PC-9 (cell line): Measurements from ENCODE around the gene TSR3.

ENCODE experiments used
- EZH2 ChIP-seq: fragments of 200-600 bp; sonication (generic); IDR thresholded peaks from 2 replicates; pipeline ENCODE4 v1.8.0; 2017; ENCODE audit warnings: antibody characterized with exemption, low read depth
- TF ChIP-seq, protein P1 (sequence below): fragments of 200-600 bp; sonication (generic); conservative IDR thresholded peaks from 2 replicates; pipeline ENCODE4 v1.6.1; 2017; ENCODE audit warnings: mixed run types, antibody characterized with exemption, mild to moderate bottlenecking, moderate library complexity

- TF ChIP-seq, protein P1, sequence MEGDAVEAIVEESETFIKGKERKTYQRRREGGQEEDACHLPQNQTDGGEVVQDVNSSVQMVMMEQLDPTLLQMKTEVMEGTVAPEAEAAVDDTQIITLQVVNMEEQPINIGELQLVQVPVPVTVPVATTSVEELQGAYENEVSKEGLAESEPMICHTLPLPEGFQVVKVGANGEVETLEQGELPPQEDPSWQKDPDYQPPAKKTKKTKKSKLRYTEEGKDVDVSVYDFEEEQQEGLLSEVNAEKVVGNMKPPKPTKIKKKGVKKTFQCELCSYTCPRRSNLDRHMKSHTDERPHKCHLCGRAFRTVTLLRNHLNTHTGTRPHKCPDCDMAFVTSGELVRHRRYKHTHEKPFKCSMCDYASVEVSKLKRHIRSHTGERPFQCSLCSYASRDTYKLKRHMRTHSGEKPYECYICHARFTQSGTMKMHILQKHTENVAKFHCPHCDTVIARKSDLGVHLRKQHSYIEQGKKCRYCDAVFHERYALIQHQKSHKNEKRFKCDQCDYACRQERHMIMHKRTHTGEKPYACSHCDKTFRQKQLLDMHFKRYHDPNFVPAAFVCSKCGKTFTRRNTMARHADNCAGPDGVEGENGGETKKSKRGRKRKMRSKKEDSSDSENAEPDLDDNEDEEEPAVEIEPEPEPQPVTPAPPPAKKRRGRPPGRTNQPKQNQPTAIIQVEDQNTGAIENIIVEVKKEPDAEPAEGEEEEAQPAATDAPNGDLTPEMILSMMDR, result no peak
- no peak for TF ChIP-seq EZH2
These were observed 38.1 kb upstream of the TSR3 start for GRCh38 chr16:1389762-1390161.
